CD8-positive, alpha-beta memory T cell (primary cell): Measurements from ENCODE around the gene EIF4H. TPM values are rescaled to one million over a fixed set of nuclear protein-coding genes. Genes with fewer than 3 reads are reported as not detected.
"Not testable (repeated sequence)": the region's sequence is repeated elsewhere in the genome, so short reads cannot be mapped to it uniquely, and the experiment has no call there.

Source experiments
- CTCF ChIA-PET: fragments of 350-600 bp; sonication (Branson Sonifier 250); formaldehyde crosslinking; loops from one replicate; lab custom pipeline; 2021; ENCODE audit warnings: antibody characterized with exemption; lab: Charles Lee
- POLR2A ChIA-PET: fragments of 350-600 bp; sonication (Branson Sonifier 250); formaldehyde crosslinking; loops from one replicate; lab custom pipeline; 2021; ENCODE audit warnings: antibody characterized with exemption; lab: Charles Lee
- DNase-seq, 5 donors: peaks; one replicate each; pipeline versions ENCODE4 v3.0.0 to v3.0.0-alpha.2; 2020 to 2022; ENCODE audit warnings: mixed read lengths in 1 of 5
- H3K27ac ChIP-seq: one replicate; pipeline ENCODE4 v1.7.0; 2013; ENCODE audit warnings: low read depth, mild to moderate bottlenecking, low read length, moderate library complexity
- H3K27me3 ChIP-seq: 2 replicates; pipeline ENCODE4 v1.7.0; 2013; ENCODE audit warnings: low read length, mild to moderate bottlenecking; ENCODE audit not compliant: insufficient read depth, poor library complexity, severe bottlenecking
- H3K36me3 ChIP-seq: 2 replicates; pipeline ENCODE4 v1.7.0; 2013; ENCODE audit warnings: mild to moderate bottlenecking, low read length, moderate library complexity; ENCODE audit not compliant: insufficient read depth
- H3K4me1 ChIP-seq: 2 replicates; pipeline ENCODE4 v1.7.0; 2013; ENCODE audit warnings: mild to moderate bottlenecking, low read length, moderate library complexity; ENCODE audit not compliant: insufficient read depth
- H3K4me3 ChIP-seq: 2 replicates; pipeline ENCODE4 v1.7.0; 2013; ENCODE audit warnings: mild to moderate bottlenecking, low read length
- H3K9me3 ChIP-seq: 2 replicates; pipeline ENCODE4 v1.7.0; 2013; ENCODE audit warnings: mild to moderate bottlenecking, low read length
- H3K27ac Mint-ChIP-seq, 8 donors: one replicate each; pipeline ENCODE4 v1.8.0; 2020 to 2021; ENCODE audit warnings: mixed read lengths in 8 of 8, mild to moderate bottlenecking in 6 of 8, inconsistent platforms in 3 of 8, moderate library complexity in 3 of 8
- H3K27me3 Mint-ChIP-seq, 2 donors: one replicate each; pipeline ENCODE4 v1.8.0; 2020 to 2021; ENCODE audit warnings: mixed read lengths in 2 of 2, mild to moderate bottlenecking in 1 of 2, moderate library complexity in 1 of 2
- H3K36me3 Mint-ChIP-seq, 3 donors: one replicate each; pipeline ENCODE4 v1.8.0; 2020 to 2021; ENCODE audit warnings: mixed read lengths in 3 of 3, inconsistent platforms in 1 of 3, mild to moderate bottlenecking in 1 of 3
- H3K4me1 Mint-ChIP-seq, 3 donors: one replicate each; pipeline ENCODE4 v1.8.0; 2020 to 2021; ENCODE audit warnings: mixed read lengths in 3 of 3, inconsistent platforms in 1 of 3, mild to moderate bottlenecking in 1 of 3
- H3K4me3 Mint-ChIP-seq, 7 donors: one replicate each; pipeline ENCODE4 v1.8.0; 2020 to 2021; ENCODE audit warnings: mixed read lengths in 7 of 7, mild to moderate bottlenecking in 6 of 7, moderate library complexity in 4 of 7, inconsistent platforms in 2 of 7
- H3K9me3 Mint-ChIP-seq, 5 donors: one replicate each; pipeline ENCODE4 v1.8.0; 2020 to 2022; ENCODE audit warnings: mixed read lengths in 5 of 5, mild to moderate bottlenecking in 3 of 5, moderate library complexity in 2 of 5, inconsistent platforms in 1 of 5
- polyA plus RNA-seq: library from polyadenylated mRNA; unstranded; fragments of 300-500 nt; fragmentation: Illumina TruSeq; gene quantifications from one replicate; pipeline ENCODE4 v1.2.3, GENCODE V29; 2021
- total RNA-seq, 2 experiments: library from RNA; stranded (reverse); gene quantifications; one replicate each; pipeline ENCODE4 v1.2.3, GENCODE V29; 2021

The EIF4H gene
- total and polyA plus RNA-seq, 3 experiments from 2014 or later, result 207 to 349 (median 346) TPM

DNA sequence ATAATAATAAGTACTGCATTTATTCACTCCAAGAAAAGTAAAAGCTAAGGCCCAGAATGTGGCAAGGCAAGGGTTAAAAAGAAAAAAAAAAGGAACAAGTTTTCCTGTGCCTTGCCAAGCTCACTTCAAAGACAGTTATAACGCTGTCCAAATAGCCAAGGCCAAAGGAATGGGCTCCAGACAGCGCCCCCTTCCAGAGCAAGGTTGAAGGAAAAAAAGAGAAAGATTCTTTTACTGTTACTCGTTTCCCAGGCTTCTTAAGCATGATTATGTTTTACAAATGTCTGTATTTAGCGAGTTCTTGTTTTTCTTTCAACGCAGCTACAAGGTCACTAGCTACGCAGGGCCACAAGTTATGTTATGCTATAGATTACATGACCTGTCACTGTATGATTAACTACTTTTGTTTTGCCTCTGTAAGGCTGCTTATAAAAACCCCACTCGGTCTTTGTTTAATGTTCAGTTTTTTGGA lies 9.1 kb upstream of the EIF4H start:
- Histone ChIP-seq H3K27me3 (no peaks in the 10 kb centered on the region), H3K27ac (no peak overlapping the region), H3K36me3 (no peaks in the 10 kb centered on the region), H3K9me3 (no peaks in the 10 kb centered on the region), H3K4me3 (no peak overlapping the region), H3K4me1 (no peaks in the 10 kb centered on the region)
- ChIA-PET POLR2A (no interaction called here), CTCF (no interaction called here)
- Mint-ChIP-seq H3K4me1 (no peaks in the 10 kb centered on the region), H3K9me3 (no peaks in the 10 kb centered on the region), H3K27ac (no peak overlapping the region), H3K27me3 (no peaks in the 10 kb centered on the region), H3K4me3 (no peak overlapping the region), H3K36me3 (no peaks in the 10 kb centered on the region)
- no peak for DNase-seq

DNA sequence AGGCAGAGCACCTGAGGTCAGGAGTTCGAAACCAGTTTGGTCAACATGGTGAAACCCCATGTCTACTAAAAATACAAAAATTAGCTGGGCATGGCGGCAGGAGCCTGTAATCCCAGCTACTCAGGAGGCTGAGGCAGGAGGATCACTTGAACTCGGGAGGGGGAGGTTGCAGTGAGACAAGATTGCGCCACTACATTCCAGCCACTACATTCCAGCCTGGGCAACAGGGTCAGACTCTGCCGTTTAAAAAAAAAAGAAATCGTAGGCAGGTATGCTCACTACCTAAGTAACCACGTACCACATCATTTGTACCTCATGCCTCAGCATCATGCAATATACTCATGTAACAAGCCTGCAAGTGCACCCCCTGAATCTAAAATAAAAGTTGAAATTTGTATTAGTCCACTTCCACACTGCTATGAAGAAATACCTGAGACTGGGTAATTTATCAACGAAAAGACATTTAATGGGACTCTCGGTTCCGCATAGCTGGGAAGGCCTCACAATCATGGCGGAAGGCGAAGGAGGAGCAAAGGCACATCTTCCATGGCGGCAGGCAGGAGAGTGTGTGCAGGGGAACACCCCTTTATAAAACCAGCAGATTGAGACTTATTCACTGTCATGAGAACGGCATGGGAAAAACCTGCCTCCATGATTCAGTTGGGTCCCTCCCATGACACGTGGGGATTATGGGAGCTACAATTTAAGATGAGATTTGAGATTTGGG lies 8.1 kb upstream of the EIF4H start:
- H3K4me3 ChIP-seq, result no peak overlapping the region
- H3K27ac ChIP-seq, result no peak overlapping the region
- Mint-ChIP-seq H3K4me3 (no peak overlapping the region), H3K36me3 (no peaks in the 10 kb centered on the region), H3K27me3 (no peaks in the 10 kb centered on the region), H3K27ac (no peak overlapping the region), H3K4me1 (no peaks in the 10 kb centered on the region), H3K9me3 (no peaks in the 10 kb centered on the region)
- no peaks in the 10 kb centered on the region for H3K9me3 ChIP-seq
- H3K27me3 ChIP-seq, result no peaks in the 10 kb centered on the region
- POLR2A ChIA-PET, result no interaction called here
- no peaks in the 10 kb centered on the region for H3K36me3 ChIP-seq
- CTCF ChIA-PET, result no interaction called here
- H3K4me1 ChIP-seq, result no peaks in the 10 kb centered on the region
- DNase-seq, result no peak

DNA sequence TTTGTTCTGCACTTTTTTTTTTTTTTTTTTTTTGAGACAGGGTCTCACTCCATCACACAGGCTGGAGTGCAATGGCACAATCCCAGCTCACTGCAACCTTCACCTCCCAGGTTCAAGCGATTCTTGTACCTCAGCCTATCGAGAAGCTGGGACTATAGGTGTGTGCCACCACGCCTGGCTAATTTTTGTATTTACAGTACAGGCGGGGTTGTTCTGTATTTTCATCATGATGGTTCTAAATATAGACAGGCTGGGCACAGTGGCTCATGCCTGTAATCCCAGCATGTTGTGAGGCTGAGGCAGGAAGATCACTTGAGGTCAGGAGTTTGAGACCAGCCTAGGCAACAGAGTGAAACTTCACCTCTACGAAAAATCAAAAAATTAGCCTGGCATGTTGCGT lies 6.8 kb upstream of the EIF4H start:
- H3K36me3 Mint-ChIP-seq, POLR2A ChIA-PET, H3K27ac Mint-ChIP-seq, DNase-seq, H3K4me1 ChIP-seq, H3K9me3 Mint-ChIP-seq, H3K36me3 ChIP-seq, H3K27me3 Mint-ChIP-seq, H3K4me3 Mint-ChIP-seq, CTCF ChIA-PET, H3K9me3 ChIP-seq, H3K4me1 Mint-ChIP-seq, H3K27ac ChIP-seq, H3K27me3 ChIP-seq, H3K4me3 ChIP-seq: not testable (repeated sequence)

DNA sequence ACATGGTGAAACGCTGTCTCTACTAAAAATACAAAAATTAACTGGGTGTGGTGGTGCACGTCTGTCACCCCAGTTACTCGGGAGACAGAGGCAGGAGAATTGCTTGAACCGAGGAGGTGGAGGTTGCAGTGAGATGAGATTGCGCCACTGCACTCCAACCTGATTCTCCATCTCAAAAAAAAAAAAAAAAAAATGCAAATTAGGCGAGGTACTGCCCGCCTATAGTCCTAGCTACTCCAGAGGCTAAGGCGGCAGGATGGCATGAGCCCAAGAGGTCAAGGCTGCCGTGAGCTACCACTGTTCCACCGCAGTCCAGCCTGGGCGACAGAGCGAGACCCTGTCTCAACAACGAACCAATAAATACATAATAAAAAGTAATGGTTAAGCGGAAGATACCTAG lies 1.1 kb upstream of the EIF4H start:
- H3K9me3 ChIP-seq, result no peaks in the 10 kb centered on the region
- H3K27ac ChIP-seq, result peak overlapping the region; percentile 88
- peaks cover 0 to 25% (median 5%) of the 10 kb centered on the region in 3 donors for H3K36me3 Mint-ChIP-seq
- no peaks in the 10 kb centered on the region for H3K36me3 ChIP-seq
- H3K27ac Mint-ChIP-seq, result peak overlapping the region; percentile 74 to 97 (median 90)
- H3K4me1 Mint-ChIP-seq, result peaks cover 33 to 46% (median 45%) of the 10 kb centered on the region in 3 donors
- H3K4me3 Mint-ChIP-seq, result peak overlapping the region; percentile 83 to 95 (median 87)
- H3K27me3 Mint-ChIP-seq, result no peaks in the 10 kb centered on the region
- H3K4me3 ChIP-seq, result peak overlapping the region; percentile 86
- no peaks in the 10 kb centered on the region for H3K27me3 ChIP-seq
- ChIA-PET CTCF (interaction anchor here (1.2 to 1.4 kb wide), 2 partner anchors 26 to 109 kb away, joined by 4 read pairs; no protein-coding TSS in a partner anchor), POLR2A (interaction anchor here (0.6 to 2.2 kb wide), 3 partner anchors 80 to 474 kb away, joined by 6 to 11 read pairs (median 7); partner anchors contain the start of gene LIMK1)
- no peaks in the 10 kb centered on the region for H3K9me3 Mint-ChIP-seq
- no peak for DNase-seq
- H3K4me1 ChIP-seq, result peaks cover 39% of the 10 kb centered on the region

DNA sequence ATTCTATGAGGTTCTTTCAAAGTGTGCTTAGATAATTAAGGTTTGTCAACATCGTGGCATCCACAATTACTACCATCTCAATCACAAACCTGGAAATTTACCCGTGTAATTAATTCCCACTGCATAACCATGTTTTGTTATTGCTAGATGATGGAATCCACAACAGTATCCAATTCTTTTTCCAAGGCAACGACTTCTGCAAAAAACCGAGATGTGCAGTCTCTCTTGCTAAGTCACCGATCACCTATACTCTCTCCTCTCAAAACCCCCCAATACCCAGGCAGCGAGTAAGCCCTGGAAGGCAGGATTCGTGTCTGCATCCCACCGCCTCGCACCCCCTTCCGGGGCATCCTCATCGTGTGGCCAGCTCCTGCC lies 678 bp upstream of the EIF4H start:
- no peaks in the 10 kb centered on the region for H3K36me3 ChIP-seq
- no peaks in the 10 kb centered on the region for H3K9me3 Mint-ChIP-seq
- H3K27me3 ChIP-seq, result no peaks in the 10 kb centered on the region
- H3K4me1 ChIP-seq, result peaks cover 43% of the 10 kb centered on the region
- H3K9me3 ChIP-seq, result no peaks in the 10 kb centered on the region
- peak overlapping the region; percentile 88 for H3K27ac ChIP-seq
- no peaks in the 10 kb centered on the region for H3K27me3 Mint-ChIP-seq
- peak overlapping the region; percentile 86 for H3K4me3 ChIP-seq
- H3K4me3 Mint-ChIP-seq, result peak overlapping the region; percentile 83 to 95 (median 87)
- H3K36me3 Mint-ChIP-seq, result peaks cover 0 to 26% (median 5%) of the 10 kb centered on the region in 3 donors
- CTCF ChIA-PET, result interaction anchor here (1.0 to 2.4 kb wide), 4 partner anchors 11 to 109 kb away, joined by 4 to 13 read pairs (median 5); no protein-coding TSS in a partner anchor
- DNase-seq, result no peak
- peaks cover 34 to 50% (median 49%) of the 10 kb centered on the region in 3 donors for H3K4me1 Mint-ChIP-seq
- POLR2A ChIA-PET, result interaction anchor here (0.6 to 2.2 kb wide), 7 partner anchors 11 to 484 kb away, joined by 3 to 11 read pairs (median 6); partner anchors contain the start of genes GTF2I and LIMK1
- H3K27ac Mint-ChIP-seq, result peak overlapping the region; percentile 74 to 97 (median 90)

DNA sequence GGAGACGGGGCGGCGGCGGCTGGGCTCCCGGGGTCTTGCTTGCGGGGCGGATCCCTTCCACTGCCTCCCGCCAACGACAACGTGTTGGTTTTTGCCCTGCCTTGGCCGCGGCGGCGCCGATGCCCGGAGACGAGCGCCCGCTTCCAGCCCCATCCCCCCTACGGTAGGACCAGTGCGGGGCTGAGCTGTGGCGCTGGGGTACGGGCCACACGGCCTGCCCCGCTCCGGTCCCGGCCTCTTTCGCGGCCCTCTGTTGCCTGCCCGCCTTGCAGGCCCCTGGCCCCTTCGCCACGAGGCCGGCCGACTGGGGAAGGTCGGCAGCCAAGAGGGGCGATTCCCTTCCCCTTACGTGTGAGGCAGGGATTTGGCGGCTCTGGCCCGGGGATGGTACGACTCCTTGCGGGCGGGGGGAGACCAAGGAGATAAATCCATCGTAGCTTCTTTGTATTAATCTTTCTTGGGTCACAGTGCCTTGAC lies 488 bp downstream of the EIF4H start:
- Mint-ChIP-seq H3K9me3 (no peaks in the 10 kb centered on the region), H3K27me3 (no peaks in the 10 kb centered on the region), H3K4me3 (peak overlapping the region; percentile 85 to 94 (median 91)), H3K36me3 (peaks cover 0 to 36% (median 9%) of the 10 kb centered on the region in 3 donors), H3K4me1 (peaks cover 42 to 62% (median 56%) of the 10 kb centered on the region in 3 donors), H3K27ac (peak overlapping the region; percentile 94 to 97 (median 95))
- peak in 3 of 5 donors; percentile 27 to 63 (median 43) for DNase-seq
- H3K4me3 ChIP-seq, result peak overlapping the region; percentile 86
- H3K36me3 ChIP-seq, result peaks cover 3% of the 10 kb centered on the region
- H3K27me3 ChIP-seq, result no peaks in the 10 kb centered on the region
- POLR2A ChIA-PET, result interaction anchor here (1.9 to 2.2 kb wide), 3 partner anchors 19 to 91 kb away, joined by 6 to 11 read pairs (median 7); partner anchors contain the start of gene LIMK1
- H3K9me3 ChIP-seq, result no peaks in the 10 kb centered on the region
- peak overlapping the region; percentile 88 for H3K27ac ChIP-seq
- H3K4me1 ChIP-seq, result peaks cover 55% of the 10 kb centered on the region
- CTCF ChIA-PET, result interaction anchor here (1.2 to 2.4 kb wide), 4 partner anchors 10 to 107 kb away, joined by 3 to 13 read pairs (median 5); partner anchors contain the start of gene LIMK1

DNA sequence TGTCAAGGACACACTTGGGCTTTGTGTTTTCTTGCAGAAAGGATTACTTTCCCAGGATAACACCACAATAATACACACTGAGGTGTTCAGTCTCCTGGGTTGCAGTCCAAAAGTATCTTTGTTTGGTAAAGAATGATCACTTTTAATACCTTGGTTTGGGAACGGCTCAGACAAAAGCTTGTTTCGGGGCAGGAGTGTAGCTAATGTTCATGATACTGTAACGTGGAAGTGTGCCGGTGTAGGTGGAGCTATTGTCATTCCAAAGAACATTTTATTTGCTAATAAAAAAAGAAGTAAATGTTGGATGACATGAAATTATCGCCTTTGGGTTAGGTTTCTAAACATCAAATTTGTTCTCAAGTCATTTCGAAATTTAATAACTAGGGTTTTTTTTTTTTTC lies 1.2 kb downstream of the EIF4H start:
- Mint-ChIP-seq H3K4me1 (peaks cover 48 to 69% (median 63%) of the 10 kb centered on the region in 3 donors), H3K4me3 (peak overlapping the region; percentile 85 to 94 (median 91)), H3K36me3 (peaks cover 0 to 39% (median 9%) of the 10 kb centered on the region in 3 donors)

More for the DNA sequence above, 1.2 kb downstream of the EIF4H start:
- no peaks in the 10 kb centered on the region for H3K9me3 Mint-ChIP-seq
- Histone ChIP-seq H3K9me3 (no peaks in the 10 kb centered on the region), H3K36me3 (peaks cover 3% of the 10 kb centered on the region), H3K27ac (peak overlapping the region; percentile 88), H3K27me3 (no peaks in the 10 kb centered on the region), H3K4me1 (peaks cover 61% of the 10 kb centered on the region), H3K4me3 (peak overlapping the region; percentile 86)
- no peak for DNase-seq
- ChIA-PET POLR2A (interaction anchor here (0.6 to 2.2 kb wide), 5 partner anchors 18 to 482 kb away, joined by 3 to 11 read pairs (median 4); partner anchors contain the start of genes GTF2I and LIMK1), CTCF (interaction anchor here (1.2 to 2.4 kb wide), 4 partner anchors 9 to 107 kb away, joined by 3 to 13 read pairs (median 5); partner anchors contain the start of gene LIMK1)
- no peaks in the 10 kb centered on the region for H3K27me3 Mint-ChIP-seq
- H3K27ac Mint-ChIP-seq, result peak overlapping the region; percentile 57 to 97 (median 95)
